Caco-2 (cell line): ENCODE data around the gene MISFA. TPM values are rescaled to one million over a fixed set of nuclear protein-coding genes. Genes with fewer than 3 reads are reported as not detected.

ENCODE experiments used
- BruUV-seq: library from RNA; stranded (reverse); fragments of 400-500 nt; replicated peaks from 2 replicates; lab custom pipeline; 2021; lab: Mats Ljungman, UMichigan
- CTCF ChIA-PET: fragments of 300-600 bp; sonication (Branson Sonifier 250); formaldehyde crosslinking; loops from one replicate; lab custom pipeline; 2022; ENCODE audit warnings: antibody characterized with exemption; lab: Charles Lee
- POLR2A ChIA-PET: fragments of 300-600 bp; sonication (Branson Sonifier 250); formaldehyde crosslinking; loops from one replicate; lab custom pipeline; 2022; ENCODE audit warnings: antibody characterized with exemption; lab: Charles Lee
- DNase-seq, 2 experiments: peaks; one replicate each; pipeline versions ENCODE4 v3.0.0 to v3.0.0-alpha.2; 2020 to 2022
- H3K27me3 ChIP-seq: replicated peaks from 2 replicates; pipeline ENCODE4 v1.6.0; 2011; ENCODE audit warnings: low read length; ENCODE audit not compliant: control insufficient read depth, insufficient read depth
- H3K36me3 ChIP-seq: 2 replicates; pipeline ENCODE4 v1.5.1; 2011; ENCODE audit warnings: low read length; ENCODE audit not compliant: control insufficient read depth, insufficient read depth
- H3K4me1 ChIP-seq: fragments of 250-450 bp; sonication (Bioruptor Pico); 2 replicates; pipeline ENCODE4 v1.5.1; 2020; ENCODE audit warnings: mild to moderate bottlenecking
- H3K4me3 ChIP-seq: 2 replicates; pipeline ENCODE4 v1.5.1; 2011; ENCODE audit warnings: low read depth, mild to moderate bottlenecking, control low read depth, low read length
- H3K9me3 ChIP-seq: fragments of 250-450 bp; sonication (Bioruptor Pico); 2 replicates; pipeline ENCODE4 v1.5.1; 2020; ENCODE audit warnings: mild to moderate bottlenecking, moderate library complexity
- H3K27ac Mint-ChIP-seq: one replicate; pipeline ENCODE4 v1.8.0; 2022; ENCODE audit warnings: mixed read lengths; ENCODE audit not compliant: unreplicated experiment
- H3K27me3 Mint-ChIP-seq: one replicate; pipeline ENCODE4 v1.8.0; 2022; ENCODE audit warnings: mixed read lengths; ENCODE audit not compliant: insufficient read depth, unreplicated experiment
- H3K36me3 Mint-ChIP-seq: one replicate; pipeline ENCODE4 v1.8.0; 2022; ENCODE audit warnings: mild to moderate bottlenecking, mixed read lengths; ENCODE audit not compliant: insufficient read depth, unreplicated experiment
- H3K4me1 Mint-ChIP-seq: one replicate; pipeline ENCODE4 v1.8.0; 2022; ENCODE audit warnings: low read depth, mixed read lengths; ENCODE audit not compliant: unreplicated experiment
- H3K4me3 Mint-ChIP-seq: one replicate; pipeline ENCODE4 v1.8.0; 2022; ENCODE audit warnings: mild to moderate bottlenecking, moderate library complexity, mixed read lengths; ENCODE audit not compliant: unreplicated experiment
- H3K9me3 Mint-ChIP-seq: one replicate; pipeline ENCODE4 v1.8.0; 2022; ENCODE audit warnings: mixed read lengths; ENCODE audit not compliant: unreplicated experiment
- intact Hi-C: fragments of 100-400 bp; cut with micrococcal nuclease; formaldehyde crosslinking; loops from one replicate; pipeline ENCODE4 v1.10.0; 2022; ENCODE audit not compliant: unreplicated experiment
- total RNA-seq: library from RNA; stranded (reverse); gene quantifications from 2 replicates; pipeline ENCODE4 v1.2.3, GENCODE V29; 2022
- TF ChIP-seq, protein P1 (sequence below), 2 experiments: fragments of 200-600 bp in 1 of 2; IDR thresholded peaks; 1 replicate in 1 of 2; 2 replicates in 1 of 2; pipeline versions ENCODE4 v1.5.1 to v1.8.0; 2011 to 2022; ENCODE audit warnings: antibody characterized with exemption in 1 of 2, control low read depth in 1 of 2, inconsistent platforms in 1 of 2, low read depth in 1 of 2, low read length in 1 of 2, mild to moderate bottlenecking in 1 of 2, moderate library complexity in 1 of 2; ENCODE audit not compliant: insufficient read depth in 1 of 2, severe bottlenecking in 1 of 2, unreplicated experiment in 1 of 2

The MISFA gene
- total RNA-seq, 1 experiment from 2014 or later = 8.8 TPM

DNA sequence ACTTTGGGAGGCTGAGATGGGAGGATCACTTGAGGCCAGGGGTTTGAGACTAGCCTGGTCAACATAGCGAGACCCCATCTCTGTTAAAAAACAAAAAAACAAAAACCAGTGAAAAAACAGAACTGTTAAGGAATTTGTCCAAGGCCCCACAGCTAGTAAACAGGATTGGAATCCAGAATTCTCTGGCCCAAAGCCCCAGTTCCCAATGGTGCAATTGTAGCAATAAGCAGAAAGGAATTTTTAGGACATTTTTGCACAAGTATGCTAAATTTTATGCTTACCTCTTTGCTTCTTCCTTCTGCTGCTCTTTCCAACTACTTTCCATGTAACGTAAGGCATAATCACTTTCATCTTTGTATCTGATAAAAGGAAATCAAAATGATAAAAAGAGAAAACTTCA is 11.6 kb downstream of the MISFA start:
- Mint-ChIP-seq H3K9me3 (no peaks in the 10 kb centered on the region), H3K27me3 (no peaks in the 10 kb centered on the region), H3K36me3 (peaks cover 54% of the 10 kb centered on the region), H3K4me3 (no peak overlapping the region), H3K4me1 (no peaks in the 10 kb centered on the region), H3K27ac (no peak overlapping the region)
- DNase-seq = no peak
- no peaks in the 10 kb centered on the region for H3K4me1 ChIP-seq
- no peak overlapping the region for H3K4me3 ChIP-seq
- no peaks in the 10 kb centered on the region for H3K9me3 ChIP-seq
- no TSS peak for BruUV-seq
- H3K27me3 ChIP-seq = no peaks in the 10 kb centered on the region
- ChIA-PET CTCF (no interaction called here), POLR2A (no interaction called here)
- intact Hi-C loops = no loop called here
- TF ChIP-seq, protein P1, sequence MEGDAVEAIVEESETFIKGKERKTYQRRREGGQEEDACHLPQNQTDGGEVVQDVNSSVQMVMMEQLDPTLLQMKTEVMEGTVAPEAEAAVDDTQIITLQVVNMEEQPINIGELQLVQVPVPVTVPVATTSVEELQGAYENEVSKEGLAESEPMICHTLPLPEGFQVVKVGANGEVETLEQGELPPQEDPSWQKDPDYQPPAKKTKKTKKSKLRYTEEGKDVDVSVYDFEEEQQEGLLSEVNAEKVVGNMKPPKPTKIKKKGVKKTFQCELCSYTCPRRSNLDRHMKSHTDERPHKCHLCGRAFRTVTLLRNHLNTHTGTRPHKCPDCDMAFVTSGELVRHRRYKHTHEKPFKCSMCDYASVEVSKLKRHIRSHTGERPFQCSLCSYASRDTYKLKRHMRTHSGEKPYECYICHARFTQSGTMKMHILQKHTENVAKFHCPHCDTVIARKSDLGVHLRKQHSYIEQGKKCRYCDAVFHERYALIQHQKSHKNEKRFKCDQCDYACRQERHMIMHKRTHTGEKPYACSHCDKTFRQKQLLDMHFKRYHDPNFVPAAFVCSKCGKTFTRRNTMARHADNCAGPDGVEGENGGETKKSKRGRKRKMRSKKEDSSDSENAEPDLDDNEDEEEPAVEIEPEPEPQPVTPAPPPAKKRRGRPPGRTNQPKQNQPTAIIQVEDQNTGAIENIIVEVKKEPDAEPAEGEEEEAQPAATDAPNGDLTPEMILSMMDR (IDR thresholded peaks at IDR 0.05; ENCODE audit: insufficient read depth in 1 of 2, low read depth in 1 of 2, low read length in 1 of 2, severe bottlenecking in 1 of 2, unreplicated experiment in 1 of 2) = no peak
- peaks cover 3% of the 10 kb centered on the region; the same call in 1 of the 2 replicates for H3K36me3 ChIP-seq

DNA sequence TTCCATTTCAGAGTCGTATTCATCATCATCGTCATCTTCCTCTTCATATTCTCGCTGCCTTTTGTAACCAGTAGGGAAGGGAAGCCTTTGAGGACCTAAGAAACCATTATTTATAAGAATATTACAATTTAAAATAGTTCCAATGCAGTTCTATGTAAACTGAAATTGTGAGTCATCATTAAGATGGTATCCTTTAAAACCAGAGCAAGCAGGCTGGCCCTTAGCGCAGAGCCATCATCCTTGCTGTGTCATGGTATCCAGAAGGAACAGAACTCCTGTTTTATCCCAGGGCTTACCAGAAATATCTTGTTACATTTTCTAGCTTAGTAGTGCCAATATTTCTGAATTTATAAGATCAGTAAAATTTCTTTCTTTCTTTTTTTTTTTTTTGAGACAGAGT is 12.8 kb downstream of the MISFA start:
- peaks cover 3% of the 10 kb centered on the region; the same call in 1 of the 2 replicates for H3K36me3 ChIP-seq
- Mint-ChIP-seq H3K27ac (no peak overlapping the region), H3K9me3 (no peaks in the 10 kb centered on the region), H3K36me3 (peaks cover 45% of the 10 kb centered on the region), H3K27me3 (no peaks in the 10 kb centered on the region), H3K4me3 (no peak overlapping the region), H3K4me1 (no peaks in the 10 kb centered on the region)
- DNase-seq = no peak
- no TSS peak for BruUV-seq
- no peaks in the 10 kb centered on the region for H3K4me1 ChIP-seq
- intact Hi-C loops = no loop called here
- ChIA-PET CTCF (no interaction called here), POLR2A (interaction anchor here (0.5 kb wide), 1 partner anchor 12 kb away, joined by 6 read pairs; no protein-coding TSS in a partner anchor)
- TF ChIP-seq, protein P1 (IDR thresholded peaks at IDR 0.05; ENCODE audit: insufficient read depth in 1 of 2, low read depth in 1 of 2, low read length in 1 of 2, severe bottlenecking in 1 of 2, unreplicated experiment in 1 of 2) = no peak
- H3K27me3 ChIP-seq = no peaks in the 10 kb centered on the region
- H3K4me3 ChIP-seq = no peak overlapping the region
- H3K9me3 ChIP-seq = no peaks in the 10 kb centered on the region

DNA sequence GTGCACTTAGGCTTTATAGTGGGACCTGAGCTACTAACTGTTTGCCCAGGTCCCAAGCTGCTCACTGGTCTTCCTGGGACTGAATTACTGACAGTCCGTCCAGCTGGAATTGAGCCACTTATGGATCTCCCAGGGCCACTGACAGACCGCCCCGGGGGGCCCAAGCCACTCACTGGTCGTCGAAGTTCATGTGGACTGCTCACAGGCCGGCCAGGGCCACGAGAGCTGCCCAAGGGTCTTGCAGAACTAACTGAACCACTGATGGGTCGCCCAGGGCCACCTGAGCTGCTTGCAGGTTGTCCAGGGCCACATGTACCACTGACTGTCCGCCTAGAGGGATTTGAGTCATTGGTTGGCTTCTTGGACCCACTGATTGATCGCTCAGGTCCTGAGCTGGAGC is 15.1 kb downstream of the MISFA start:
- Histone ChIP-seq H3K9me3 (no peaks in the 10 kb centered on the region), H3K4me1 (peaks cover 7% of the 10 kb centered on the region; the same call in 1 of the 2 replicates), H3K27me3 (no peaks in the 10 kb centered on the region), H3K36me3 (peaks cover 2% of the 10 kb centered on the region; the same call in 1 of the 2 replicates), H3K4me3 (no peak overlapping the region)
- ChIA-PET POLR2A (no interaction called here), CTCF (interaction anchor here (1.7 kb wide), 1 partner anchor 11 kb away, joined by 3 read pairs; no protein-coding TSS in a partner anchor)
- Mint-ChIP-seq H3K4me3 (no peak overlapping the region), H3K27me3 (no peaks in the 10 kb centered on the region), H3K27ac (no peak overlapping the region), H3K4me1 (no peaks in the 10 kb centered on the region), H3K9me3 (no peaks in the 10 kb centered on the region), H3K36me3 (peaks cover 37% of the 10 kb centered on the region)
- BruUV-seq = no TSS peak
- intact Hi-C loops = no loop called here
- DNase-seq = no peak
- TF ChIP-seq, protein P1 (IDR thresholded peaks at IDR 0.05; ENCODE audit: insufficient read depth in 1 of 2, low read depth in 1 of 2, low read length in 1 of 2, severe bottlenecking in 1 of 2, unreplicated experiment in 1 of 2) = no peak
